Measurements from ENCODE around the gene ARMC8.
A peak's percentile ranks its signal among the peaks of the same experiment; 100 is the strongest.

Gene ARMC8

GRCh38 chr3:138254216-138254615, 67.1 kb downstream of the ARMC8 start:
- Histone ChIP-seq H3K36me3 (ENCODE audit: control insufficient read depth in 1 of 2, insufficient read depth in 2 of 2, low read length in 2 of 2) (peaks cover 0 to 2% of the 10 kb centered on the region in 2 experiments), H3K79me1 (ENCODE audit: low read length) (no peaks in the 10 kb centered on the region), H4K8ac (ENCODE audit: low read depth, low read length) (no peak overlapping the region), H3K9ac (ENCODE audit: low read length) (no peak overlapping the region), H3K27me3 (ENCODE audit: insufficient read depth, low read length) (no peaks in the 10 kb centered on the region), H4K12ac (ENCODE audit: low read depth, low read length) (no peak overlapping the region), H2BK120ac (ENCODE audit: insufficient read depth, low read length, poor library complexity) (no peak overlapping the region), H3K4me1 (ENCODE audit: control insufficient read depth in 1 of 2, insufficient read depth in 2 of 2, low read length in 2 of 2) (no peaks in the 10 kb centered on the region), H3K23ac (ENCODE audit: low read length) (no peak overlapping the region), H3K14ac (ENCODE audit: low read length) (no peak overlapping the region), H2BK5ac (ENCODE audit: low read depth, low read length, poor library complexity) (no peak overlapping the region), H3K79me2 (ENCODE audit: control insufficient read depth, insufficient read depth, low read length, poor library complexity) (no peaks in the 10 kb centered on the region), H3K27ac (ENCODE audit: low read depth, low read length) (no peak overlapping the region), H3K4me2 (ENCODE audit: low read length) (no peak overlapping the region), H2AFZ (ENCODE audit: insufficient read depth, low read length, poor library complexity) (no peak overlapping the region), H2AK5ac (ENCODE audit: low read length) (no peak overlapping the region), H3K18ac (ENCODE audit: low read length) (no peak overlapping the region), H3K4ac (ENCODE audit: low read depth, low read length) (no peak overlapping the region), H4K91ac (ENCODE audit: low read depth, low read length) (no peak overlapping the region), H2BK12ac (ENCODE audit: low read length) (no peak overlapping the region), H3K4me3 (ENCODE audit: low read depth, low read length) (no peak overlapping the region), H3K9me3 (ENCODE audit: insufficient read depth, low read depth, low read length) (peaks cover 1% of the 10 kb centered on the region)
- DNase-seq, result peak; percentile 25 to 54
- no CpG with 5 or more reads among the region's 1 CpG for WGBS (ENCODE audit: extremely low coverage, insufficient coverage, insufficient read length)

DNA sequence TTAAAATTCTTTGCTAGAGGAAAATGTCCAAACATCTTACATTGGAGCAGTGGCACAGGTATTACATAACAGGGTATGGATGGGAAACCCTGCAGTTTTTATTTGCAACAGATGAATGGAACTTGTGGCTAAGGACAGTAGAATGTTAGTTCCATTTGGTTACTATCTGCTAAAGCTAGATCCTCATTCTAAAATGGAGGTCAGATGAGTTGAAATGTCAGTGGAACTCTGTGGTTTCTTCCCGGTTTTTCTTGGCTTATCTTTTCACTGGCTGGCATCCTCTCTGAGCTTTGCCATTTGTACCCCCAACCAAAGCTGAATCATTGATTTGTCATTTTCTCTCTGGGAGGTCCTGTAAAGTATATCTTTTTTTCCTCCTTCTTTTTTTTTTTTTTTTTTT, 68.9 kb downstream of the ARMC8 start:
- no peak overlapping the region for H3K23ac ChIP-seq (ENCODE audit: low read length)
- no peak overlapping the region for H2AK5ac ChIP-seq (ENCODE audit: low read length)
- H3K4me1 ChIP-seq (ENCODE audit: control insufficient read depth in 1 of 2, insufficient read depth in 2 of 2, low read length in 2 of 2), result no peaks in the 10 kb centered on the region
- no peaks in the 10 kb centered on the region for H3K79me2 ChIP-seq (ENCODE audit: control insufficient read depth, insufficient read depth, low read length, poor library complexity)
- H3K4me2 ChIP-seq (ENCODE audit: low read length), result no peak overlapping the region
- no peak overlapping the region for H2AFZ ChIP-seq (ENCODE audit: insufficient read depth, low read length, poor library complexity)
- no peak overlapping the region for H3K9ac ChIP-seq (ENCODE audit: low read length)
- H4K91ac ChIP-seq (ENCODE audit: low read depth, low read length), result no peak overlapping the region
- H4K12ac ChIP-seq (ENCODE audit: low read depth, low read length), result no peak overlapping the region
- H3K4ac ChIP-seq (ENCODE audit: low read depth, low read length), result no peak overlapping the region
- H3K4me3 ChIP-seq (ENCODE audit: low read depth, low read length), result no peak overlapping the region
- H3K36me3 ChIP-seq (ENCODE audit: control insufficient read depth in 1 of 2, insufficient read depth in 2 of 2, low read length in 2 of 2), result peaks cover 0 to 2% of the 10 kb centered on the region in 2 experiments
- H3K79me1 ChIP-seq (ENCODE audit: low read length), result no peaks in the 10 kb centered on the region
- no peak overlapping the region for H2BK12ac ChIP-seq (ENCODE audit: low read length)
- no peak overlapping the region for H3K27ac ChIP-seq (ENCODE audit: low read depth, low read length)
- H2BK120ac ChIP-seq (ENCODE audit: insufficient read depth, low read length, poor library complexity), result no peak overlapping the region
- no peak overlapping the region for H3K18ac ChIP-seq (ENCODE audit: low read length)
- no peak overlapping the region for H4K8ac ChIP-seq (ENCODE audit: low read depth, low read length)
- H3K14ac ChIP-seq (ENCODE audit: low read length), result no peak overlapping the region
- DNase-seq, result no peak
- H2BK5ac ChIP-seq (ENCODE audit: low read depth, low read length, poor library complexity), result no peak overlapping the region
- H3K9me3 ChIP-seq (ENCODE audit: insufficient read depth, low read depth, low read length), result peaks cover 1% of the 10 kb centered on the region
- WGBS (ENCODE audit: extremely low coverage, insufficient coverage, insufficient read length), result no CpG with 5 or more reads among the region's 1 CpG
- no peaks in the 10 kb centered on the region for H3K27me3 ChIP-seq (ENCODE audit: insufficient read depth, low read length)

DNA sequence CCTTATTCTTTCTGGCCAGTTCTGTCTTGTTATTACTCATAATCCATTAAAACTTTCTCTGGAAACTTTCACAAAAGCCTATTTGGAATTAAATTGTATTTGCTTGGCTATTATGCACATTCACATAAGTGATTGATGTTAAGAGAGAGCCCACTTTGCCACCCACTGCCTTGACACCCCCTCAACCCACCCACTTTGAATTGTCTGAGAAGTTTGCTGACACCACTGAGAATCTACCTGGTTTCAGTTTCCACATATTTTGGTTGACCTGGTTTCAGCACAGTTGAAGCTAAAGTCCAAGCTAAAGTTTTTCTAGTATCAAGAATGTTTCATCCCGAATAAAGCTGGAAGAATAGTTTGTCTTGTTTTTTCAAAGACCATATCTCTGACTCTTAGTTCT, 70.9 kb downstream of the ARMC8 start:
- no peak overlapping the region for H3K23ac ChIP-seq (ENCODE audit: low read length)
- no peaks in the 10 kb centered on the region for H3K79me2 ChIP-seq (ENCODE audit: control insufficient read depth, insufficient read depth, low read length, poor library complexity)
- no peak overlapping the region for H4K91ac ChIP-seq (ENCODE audit: low read depth, low read length)
- H3K4me3 ChIP-seq (ENCODE audit: low read depth, low read length), result no peak overlapping the region
- no peak overlapping the region for H4K8ac ChIP-seq (ENCODE audit: low read depth, low read length)
- H3K4me2 ChIP-seq (ENCODE audit: low read length), result no peak overlapping the region
- no peak overlapping the region for H2BK5ac ChIP-seq (ENCODE audit: low read depth, low read length, poor library complexity)
- no peak overlapping the region for H2BK120ac ChIP-seq (ENCODE audit: insufficient read depth, low read length, poor library complexity)
- H3K9me3 ChIP-seq (ENCODE audit: insufficient read depth, low read depth, low read length), result peaks cover 1% of the 10 kb centered on the region
- H3K9ac ChIP-seq (ENCODE audit: low read length), result no peak overlapping the region
- no peaks in the 10 kb centered on the region for H3K4me1 ChIP-seq (ENCODE audit: control insufficient read depth in 1 of 2, insufficient read depth in 2 of 2, low read length in 2 of 2)
- no peak overlapping the region for H3K4ac ChIP-seq (ENCODE audit: low read depth, low read length)
- no peak overlapping the region for H2AK5ac ChIP-seq (ENCODE audit: low read length)
- no peak for DNase-seq
- WGBS (ENCODE audit: extremely low coverage, insufficient coverage, insufficient read length), result no CpG with 5 or more reads among the region's 1 CpG
- peaks cover 0 to 2% of the 10 kb centered on the region in 2 experiments for H3K36me3 ChIP-seq (ENCODE audit: control insufficient read depth in 1 of 2, insufficient read depth in 2 of 2, low read length in 2 of 2)
- no peak overlapping the region for H2BK12ac ChIP-seq (ENCODE audit: low read length)
- H2AFZ ChIP-seq (ENCODE audit: insufficient read depth, low read length, poor library complexity), result no peak overlapping the region
- H3K27ac ChIP-seq (ENCODE audit: low read depth, low read length), result no peak overlapping the region
- no peak overlapping the region for H3K18ac ChIP-seq (ENCODE audit: low read length)
- H4K12ac ChIP-seq (ENCODE audit: low read depth, low read length), result no peak overlapping the region
- H3K27me3 ChIP-seq (ENCODE audit: insufficient read depth, low read length), result no peaks in the 10 kb centered on the region
- H3K79me1 ChIP-seq (ENCODE audit: low read length), result no peaks in the 10 kb centered on the region
- H3K14ac ChIP-seq (ENCODE audit: low read length), result no peak overlapping the region

DNA sequence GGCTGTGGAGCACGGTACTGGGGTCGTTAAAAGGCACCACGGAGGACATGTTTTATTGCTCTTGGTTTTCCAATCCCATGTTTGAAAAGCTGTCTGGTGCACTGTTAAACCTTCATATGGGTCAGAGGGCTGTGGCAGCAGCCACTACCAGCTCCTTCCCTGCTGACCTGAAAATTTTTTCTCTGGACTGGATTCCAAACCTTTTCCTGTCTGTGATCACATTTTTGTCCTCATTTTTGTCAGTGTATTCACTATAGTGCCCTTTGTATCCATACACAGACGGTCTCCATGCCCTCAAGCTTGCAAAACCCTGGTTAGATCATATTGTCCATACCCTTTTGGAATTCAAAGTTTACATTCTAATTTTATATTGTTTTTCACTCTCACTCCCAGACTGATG, 72.0 kb downstream of the ARMC8 start:
- H3K27ac ChIP-seq (ENCODE audit: low read depth, low read length), result no peak overlapping the region
- H3K18ac ChIP-seq (ENCODE audit: low read length), result no peak overlapping the region
- no peaks in the 10 kb centered on the region for H3K79me2 ChIP-seq (ENCODE audit: control insufficient read depth, insufficient read depth, low read length, poor library complexity)
- H3K79me1 ChIP-seq (ENCODE audit: low read length), result no peaks in the 10 kb centered on the region
- no peak overlapping the region for H4K12ac ChIP-seq (ENCODE audit: low read depth, low read length)
- no peak overlapping the region for H2BK12ac ChIP-seq (ENCODE audit: low read length)
- no peaks in the 10 kb centered on the region for H3K4me1 ChIP-seq (ENCODE audit: control insufficient read depth in 1 of 2, insufficient read depth in 2 of 2, low read length in 2 of 2)
- H2BK120ac ChIP-seq (ENCODE audit: insufficient read depth, low read length, poor library complexity), result no peak overlapping the region
- no peak overlapping the region for H3K4me3 ChIP-seq (ENCODE audit: low read depth, low read length)
- H3K23ac ChIP-seq (ENCODE audit: low read length), result no peak overlapping the region
- DNase-seq, result peak; percentile 83 to 95
- H3K27me3 ChIP-seq (ENCODE audit: insufficient read depth, low read length), result no peaks in the 10 kb centered on the region
- peak overlapping the region; percentile 28 for H3K9ac ChIP-seq (ENCODE audit: low read length)
- H3K9me3 ChIP-seq (ENCODE audit: insufficient read depth, low read depth, low read length), result peaks cover 1% of the 10 kb centered on the region
- no peak overlapping the region for H3K4ac ChIP-seq (ENCODE audit: low read depth, low read length)
- WGBS (ENCODE audit: extremely low coverage, insufficient coverage, insufficient read length), result no CpG with 5 or more reads among the region's 4 CpGs
- no peak overlapping the region for H3K4me2 ChIP-seq (ENCODE audit: low read length)
- no peak overlapping the region for H3K14ac ChIP-seq (ENCODE audit: low read length)
- no peak overlapping the region for H4K8ac ChIP-seq (ENCODE audit: low read depth, low read length)
- no peak overlapping the region for H2BK5ac ChIP-seq (ENCODE audit: low read depth, low read length, poor library complexity)
- no peak overlapping the region for H2AFZ ChIP-seq (ENCODE audit: insufficient read depth, low read length, poor library complexity)
- no peak overlapping the region for H2AK5ac ChIP-seq (ENCODE audit: low read length)
- H4K91ac ChIP-seq (ENCODE audit: low read depth, low read length), result no peak overlapping the region
- H3K36me3 ChIP-seq (ENCODE audit: control insufficient read depth in 1 of 2, insufficient read depth in 2 of 2, low read length in 2 of 2), result peaks cover 0 to 2% of the 10 kb centered on the region in 2 experiments

Measured in trophoblast cell (in vitro differentiated cells and primary cell).